Pericardium fibroblast (primary cell): ENCODE measurements around the gene GPR108. TPM values are rescaled to one million over a fixed set of nuclear protein-coding genes. Genes with fewer than 3 reads are reported as not detected.

ENCODE experiments used
- total RNA-seq: library from RNA; depleted of rRNA; stranded (reverse); fragments of >200 nt; gene quantifications from 2 replicates; pipeline ENCODE4 v1.2.3, GENCODE V29; 2015

Gene GPR108
- total RNA-seq = 54.6 and 70.1 TPM in 2 replicates

GRCh38 chr19:6737284-6737872 lies at the start of gene GPR108:
GPR108 (minus strand) TSS chr19:6737580; CDS start chr19:6737576, 4 bp downstream.

DNA sequence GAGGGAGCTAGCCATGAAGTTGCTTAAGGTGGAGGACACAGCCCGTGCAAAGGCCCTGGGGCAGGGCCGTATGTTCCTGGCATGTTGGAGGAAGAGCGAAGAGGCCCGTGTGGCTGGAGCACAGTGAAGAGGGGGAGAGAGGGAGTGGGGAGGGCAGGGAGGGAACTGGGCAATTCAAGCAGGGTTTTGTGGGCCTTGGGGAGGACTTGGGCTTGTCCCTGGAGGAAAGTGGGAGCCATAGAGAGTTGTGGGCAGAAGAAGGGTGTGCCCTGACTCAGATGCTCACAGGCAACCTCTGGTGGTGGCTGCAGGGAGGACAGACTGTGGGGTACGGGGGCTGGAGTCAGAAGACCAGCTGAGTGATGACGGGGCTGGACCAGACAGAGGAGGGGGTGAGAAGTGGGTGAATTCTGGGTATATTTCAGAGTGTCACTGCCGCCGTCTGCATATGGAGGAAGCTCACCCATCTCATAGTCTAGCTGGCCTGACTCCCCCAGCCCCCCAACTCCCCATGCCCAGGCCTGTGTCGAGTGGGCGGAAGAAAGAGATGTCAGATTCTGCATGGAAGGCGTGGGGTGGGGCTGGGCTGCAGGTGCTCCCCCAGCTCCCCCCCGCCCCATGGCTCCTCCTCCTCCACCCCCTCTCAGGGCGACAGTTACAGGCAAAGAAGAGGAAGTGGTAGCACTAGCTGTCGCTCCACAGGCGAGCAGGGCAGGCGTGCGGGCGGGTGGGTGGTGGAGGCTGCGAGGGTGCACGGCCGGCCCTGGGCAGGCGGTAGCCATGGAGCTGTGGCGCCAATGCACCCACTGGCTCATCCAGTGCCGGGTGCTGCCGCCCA lies 34.9 kb upstream of the GPR108 start, which contains the start of gene VAV1:
Gene VAV1 (plus strand): TSS at position 681 of the 838 bp plus-strand sequence. CDS start 100 bp downstream, at position 781.

GRCh38 chr19:6767357-6768235 lies 30.2 kb upstream of the GPR108 start, which contains the start of gene SH2D3A:
SH2D3A (minus strand) TSS chr19:6767435; CDS start chr19:6763748, 3,687 bp downstream.

DNA sequence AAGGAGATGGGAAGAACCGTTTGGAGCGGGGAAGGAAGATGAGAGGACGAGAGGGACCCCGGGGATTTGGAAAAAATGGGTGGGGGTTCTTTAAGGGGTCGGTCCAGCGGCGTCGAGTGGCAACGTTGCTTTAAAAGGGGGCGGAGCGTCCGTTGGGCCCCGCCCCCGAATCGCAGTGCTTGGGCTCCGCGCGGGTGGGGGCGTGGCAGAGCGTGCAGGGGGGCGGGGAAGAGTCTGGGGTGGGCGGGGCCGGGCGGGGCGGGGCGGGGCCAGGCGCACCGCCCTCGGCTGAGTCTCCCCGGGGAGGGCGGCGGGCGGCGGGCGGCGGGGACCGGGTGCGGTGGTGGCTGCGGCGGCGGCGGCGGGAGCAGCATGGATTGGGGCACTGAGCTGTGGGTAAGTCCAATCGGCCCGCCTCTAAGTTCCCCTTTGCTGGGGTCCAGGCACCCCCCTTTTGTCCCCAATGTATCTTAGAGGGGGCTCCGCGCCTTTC lies 2.1 kb upstream of the GPR108 start, which contains the start of gene TRIP10:
Gene TRIP10 (plus strand): TSS at position 291 of the 493 bp plus-strand sequence. CDS start 82 bp downstream, at position 373.

DNA sequence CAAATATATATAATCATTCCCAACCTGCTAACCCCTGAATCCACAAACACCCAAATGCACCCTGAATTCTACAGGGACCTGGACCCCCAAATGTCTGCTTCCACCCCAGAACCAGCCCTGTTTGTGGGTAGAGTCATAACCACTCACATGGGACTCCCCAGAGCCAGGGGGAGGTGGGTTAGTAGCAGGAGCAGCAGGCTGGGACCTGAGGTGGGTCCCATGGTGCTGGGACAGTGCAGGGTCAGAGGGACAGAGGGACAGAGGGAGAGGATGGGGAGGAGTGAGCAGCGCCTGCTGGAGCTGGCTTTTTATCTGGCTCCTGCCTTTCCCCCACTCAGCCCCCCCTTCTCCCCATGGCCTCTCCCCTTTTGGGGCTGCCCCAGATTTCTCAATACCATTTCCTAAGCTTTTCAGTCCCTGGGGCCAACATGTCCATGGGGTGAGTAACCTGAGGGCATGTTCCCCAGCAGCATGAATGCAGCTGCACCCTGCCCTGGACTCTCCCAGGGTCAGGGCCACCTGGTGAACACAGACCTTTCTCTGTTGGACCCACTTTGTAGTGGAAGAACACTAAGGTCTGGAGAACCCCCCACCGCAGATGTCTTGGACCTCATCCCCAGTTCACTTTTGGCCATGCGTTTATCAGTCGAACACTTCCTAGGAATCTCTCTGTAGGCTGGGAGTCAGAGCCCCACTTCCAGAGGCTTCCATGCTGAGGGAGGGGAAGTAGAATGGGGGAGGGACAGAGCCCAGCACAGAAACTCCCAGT lies 16.8 kb downstream of the GPR108 start, which contains the start of gene C3:
Gene C3 (minus strand): TSS at position 282 of the 769 bp plus-strand sequence. CDS start 61 bp downstream, at position 221.

Other genes with a start within 250 kb of the GPR108 start
- not detected in 2 replicates for gene TUBB4A, start 235.3 kb downstream of the GPR108 start, total RNA-seq
- 0.34 and 1.8 TPM in 2 replicates for gene TNFSF9, start 206.6 kb downstream of the GPR108 start, total RNA-seq
- gene CD70, start 146.4 kb downstream of the GPR108 start, total RNA-seq = 0.17 TPM in 1 of 2 replicates, not detected in the other
- under 0.01 TPM in 1 of 2 replicates, not detected in the other for gene TNFSF14, start 67.4 kb downstream of the GPR108 start, total RNA-seq
- gene C3, start 16.9 kb downstream of the GPR108 start, total RNA-seq = 318 and 544 TPM in 2 replicates
- 61.5 and 71.3 TPM in 2 replicates for gene TRIP10, start 2.1 kb upstream of the GPR108 start, total RNA-seq
- gene SH2D3A, start 29.9 kb upstream of the GPR108 start, total RNA-seq = not detected in 2 replicates
- not detected in 2 replicates for gene VAV1, start 35.1 kb upstream of the GPR108 start, total RNA-seq
- not detected in 2 replicates for gene ADGRE1, start 150.0 kb upstream of the GPR108 start, total RNA-seq